Erythroblast (primary cell): ENCODE results near the gene LOXHD1.

ENCODE experiments used
- DNase-seq, 2 experiments: peaks; one replicate each; lab custom pipeline; 2025; lab: John Stamatoyannopoulos, UW
- GATA1 ChIP-seq: IDR thresholded peaks from 2 replicates; pipeline ENCODE4 v1.6.1; 2011; ENCODE audit warnings: low read depth, mild to moderate bottlenecking, control low read depth, low read length, moderate library complexity
- POLR2A ChIP-seq: IDR thresholded peaks from 2 replicates; pipeline ENCODE4 v1.6.1; 2011; ENCODE audit warnings: mild to moderate bottlenecking, low read length

The LOXHD1 gene

GRCh38 chr18:46657115-46657955 lies at the start of gene LOXHD1:
LOXHD1 (minus strand) TSS chr18:46657220; CDS start chr18:46657033, 187 bp downstream.
- TF ChIP-seq POLR2A: no peak
- TF ChIP-seq GATA1: no peak
- no peak for DNase-seq

- TF ChIP-seq POLR2A: no peak
- no peak for TF ChIP-seq GATA1
- DNase-seq: no peak
These were observed 48.5 kb upstream of the LOXHD1 start for GRCh38 chr18:46705521-46705920.

GRCh38 chr18:46704816-46705215 lies 47.8 kb upstream of the LOXHD1 start:
- TF ChIP-seq GATA1 (no peak), POLR2A (no peak)
- no peak for DNase-seq

GRCh38 chr18:46704189-46704588 lies 47.2 kb upstream of the LOXHD1 start:
- no peak for DNase-seq
- TF ChIP-seq POLR2A: no peak
- TF ChIP-seq GATA1: no peak

GRCh38 chr18:46702471-46702870 lies 45.5 kb upstream of the LOXHD1 start:
- TF ChIP-seq GATA1: no peak
- no peak for TF ChIP-seq POLR2A

GRCh38 chr18:46700066-46700824 lies 43.2 kb upstream of the LOXHD1 start:
- no peak for DNase-seq
- TF ChIP-seq GATA1 (no peak), POLR2A (no peak)

More at GRCh38 chr18:46702471-46702870, 45.5 kb upstream of the LOXHD1 start:
- DNase-seq: no peak

GRCh38 chr18:46696702-46697101 lies 39.7 kb upstream of the LOXHD1 start:
- no peak for DNase-seq
- no peak for TF ChIP-seq POLR2A
- TF ChIP-seq GATA1: no peak

- no peak for TF ChIP-seq GATA1
- TF ChIP-seq POLR2A: no peak
- DNase-seq: no peak
These were observed 39.2 kb upstream of the LOXHD1 start for GRCh38 chr18:46696268-46696667.

- DNase-seq: no peak
- TF ChIP-seq GATA1 (no peak), POLR2A (no peak)
These were observed 37.0 kb upstream of the LOXHD1 start for GRCh38 chr18:46693996-46694395.

- DNase-seq: no peak
- TF ChIP-seq GATA1: no peak
- TF ChIP-seq POLR2A: no peak
These were observed 32.0 kb upstream of the LOXHD1 start for GRCh38 chr18:46688853-46689525.

GRCh38 chr18:46686186-46686585 lies 29.2 kb upstream of the LOXHD1 start:
- no peak for DNase-seq
- TF ChIP-seq GATA1 (no peak), POLR2A (no peak)

- no peak for DNase-seq
- no peak for TF ChIP-seq POLR2A
These were observed 26.2 kb upstream of the LOXHD1 start for GRCh38 chr18:46683252-46683651.

- TF ChIP-seq GATA1 (no peak), POLR2A (no peak)
- DNase-seq: no peak
These were observed 24.0 kb upstream of the LOXHD1 start for GRCh38 chr18:46680784-46681695.
